Measurements from ENCODE around the gene CPNE2. TPM values are rescaled to one million over a fixed set of nuclear protein-coding genes. Genes with fewer than 3 reads are reported as not detected.
"Not testable (repeated sequence)": the region's sequence is repeated elsewhere in the genome, so short reads cannot be mapped to it uniquely, and the experiment has no call there.

CPNE2 gene
- polyA plus RNA-seq (ENCODE audit: insufficient read length in 4 of 4) = 10 to 100 TPM; 34.7 to 40.8 (median 39.3) TPM

DNA sequence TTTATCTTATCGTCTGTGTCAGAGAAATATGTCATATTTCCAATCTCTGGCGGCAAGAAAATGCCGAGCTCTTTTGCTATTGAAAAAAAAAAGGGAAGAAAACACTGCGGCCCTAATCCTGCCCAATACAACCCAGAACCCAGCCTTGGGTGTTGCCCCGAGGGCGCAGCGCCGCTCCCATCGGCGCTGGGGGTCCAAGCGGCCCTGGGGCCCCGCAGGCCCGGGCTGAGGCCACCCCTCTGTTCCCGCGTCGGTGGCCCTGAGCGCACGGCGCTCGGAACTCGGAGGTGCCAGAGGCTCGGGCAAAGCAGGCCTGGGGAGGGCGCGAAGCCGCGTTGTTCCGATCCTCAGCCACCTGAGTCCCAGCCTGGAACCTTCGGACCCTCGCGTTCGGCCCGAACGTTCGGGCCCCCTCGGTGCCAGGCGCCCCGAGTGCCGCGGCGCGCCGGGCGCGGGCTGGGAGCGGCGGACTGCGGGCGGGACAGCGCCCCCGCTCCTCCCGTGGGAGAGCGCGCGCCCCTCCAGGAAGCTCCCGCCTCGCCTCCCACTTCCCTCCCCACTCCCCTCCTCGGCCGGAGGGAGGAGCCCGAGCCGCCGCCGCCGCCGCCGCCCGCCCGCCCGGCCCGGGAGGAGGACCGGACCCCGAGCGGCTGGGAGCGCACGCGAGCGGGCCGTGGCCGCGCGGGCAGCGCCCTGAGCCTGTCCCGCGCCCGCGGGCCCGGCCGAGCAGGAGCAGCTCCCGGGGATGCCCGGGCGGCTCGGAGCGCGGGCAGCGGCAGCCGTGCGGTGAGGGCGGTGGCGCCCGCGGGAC, at the start of gene CPNE2:
TSS of gene CPNE2 (plus strand) at position 609 of the 811 bp plus-strand sequence. CDS start 18,160 bp downstream, outside the sequence.
- no peak for DNase-seq (ENCODE audit: low read depth in 4 of 4, low spot score in 3 of 4)

DNA sequence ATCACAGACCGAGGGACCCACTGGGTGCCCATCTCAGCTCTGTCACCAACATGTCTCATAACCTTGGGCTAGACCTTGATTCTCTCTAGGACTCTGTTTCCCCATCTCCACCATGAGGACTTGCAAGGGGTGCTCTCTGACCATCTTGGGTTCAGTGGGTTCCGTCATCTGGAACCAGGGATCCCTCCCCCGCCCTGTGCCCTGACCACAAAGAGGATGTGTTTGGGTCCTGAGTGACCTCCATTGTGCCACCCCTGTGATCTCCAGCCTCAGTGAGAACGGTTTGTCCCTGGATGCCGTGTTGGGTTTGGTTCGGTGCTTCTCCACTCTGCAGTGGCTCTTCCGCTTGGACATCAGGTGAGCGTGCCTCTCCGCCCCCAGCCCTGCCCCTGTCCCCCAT, 49.1 kb upstream of the CPNE2 start:
- no peak for DNase-seq (ENCODE audit: low read depth in 4 of 4, low spot score in 3 of 4)

DNA sequence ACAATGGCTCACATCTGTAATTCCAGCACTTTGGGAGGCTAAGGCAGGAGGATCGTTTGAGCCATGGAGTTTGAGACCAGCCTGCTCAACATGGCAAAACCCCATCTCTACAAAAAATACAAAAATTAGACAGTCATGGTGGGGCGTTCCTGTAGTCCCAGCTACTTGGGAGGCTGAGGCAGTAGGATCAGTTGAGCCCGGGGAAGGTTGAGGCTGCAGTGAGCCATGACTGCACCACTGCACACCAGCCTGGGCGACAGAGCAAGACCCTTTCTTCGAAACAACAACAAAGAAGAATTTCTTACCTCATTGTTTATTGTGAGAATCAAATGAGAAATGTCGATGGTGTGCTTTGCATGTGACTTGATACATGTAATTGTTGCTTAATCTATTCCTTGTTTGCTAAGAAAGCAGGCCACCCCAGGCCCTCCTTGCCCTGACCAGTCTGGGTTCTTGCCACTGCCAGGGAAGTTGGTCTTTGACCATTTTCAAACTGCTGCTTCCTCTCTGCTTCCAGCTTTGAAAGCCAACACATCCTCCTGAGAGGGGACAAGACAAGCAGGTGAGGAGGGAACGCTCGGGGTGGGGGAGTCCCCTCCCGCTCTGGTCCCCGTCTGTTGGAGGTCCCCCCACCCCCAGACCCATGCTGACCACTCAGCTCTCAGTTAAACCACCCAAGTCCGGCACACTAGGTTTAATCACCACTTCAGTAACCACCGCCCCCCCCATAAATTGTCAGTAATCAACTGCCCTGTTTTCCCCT, 47.3 kb upstream of the CPNE2 start:
- DNase-seq (ENCODE audit: low read depth in 4 of 4, low spot score in 3 of 4) = no peak

DNA sequence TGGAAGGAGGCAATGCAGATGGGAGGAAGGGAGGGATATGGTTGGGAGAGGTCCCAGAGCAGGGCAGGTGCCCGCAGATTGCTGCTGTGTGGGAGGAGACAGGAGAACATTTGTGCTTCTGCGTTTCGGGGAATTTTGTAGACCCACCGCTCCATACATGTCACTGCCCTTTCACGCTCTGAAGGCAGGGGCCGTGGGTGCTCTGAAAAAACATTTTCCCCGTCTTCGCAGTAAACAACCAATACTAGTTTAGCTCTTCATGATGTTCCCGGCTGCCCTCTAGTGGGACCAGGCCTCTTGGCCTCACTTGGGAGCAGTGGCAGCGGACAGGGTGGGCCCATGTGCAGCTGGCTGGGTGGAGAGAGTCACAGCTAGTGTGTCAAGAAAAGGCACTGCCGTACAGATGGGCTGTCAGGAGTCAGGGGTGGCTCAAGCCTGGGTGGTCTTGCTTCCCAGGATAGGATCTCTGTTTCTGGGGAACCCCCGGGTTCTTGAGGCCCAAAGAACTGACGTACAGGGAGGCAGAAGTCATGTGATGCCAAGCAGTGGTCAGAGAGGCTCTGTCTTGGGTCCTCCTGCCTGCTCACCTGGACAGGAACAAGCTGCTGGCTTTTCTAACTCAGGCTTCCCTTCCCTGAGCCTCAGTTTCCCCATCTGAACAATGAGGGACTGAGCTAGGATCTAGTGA, 46.5 kb upstream of the CPNE2 start:
- peak; percentile 47 to 63 (median 58) for DNase-seq (ENCODE audit: low read depth in 4 of 4, low spot score in 3 of 4)

DNA sequence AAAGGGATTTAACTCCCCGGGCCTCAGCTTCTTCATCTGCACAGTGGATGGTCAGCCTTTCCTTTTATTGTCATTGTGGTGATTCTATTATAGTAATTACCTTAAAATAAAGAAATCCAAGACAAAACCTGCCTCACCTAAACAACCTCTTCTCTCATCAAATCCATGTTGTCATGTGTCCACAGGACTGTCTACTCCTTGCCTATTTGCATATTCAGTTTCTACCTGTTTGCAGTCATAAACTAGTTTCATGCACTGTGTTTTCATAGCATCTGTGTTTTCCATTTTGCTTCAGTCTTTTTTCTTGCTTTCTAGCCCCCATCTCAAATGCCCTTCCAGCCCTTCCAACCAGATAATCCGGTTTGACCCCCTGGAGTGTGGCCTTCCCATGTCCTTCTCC, 44.3 kb upstream of the CPNE2 start:
- no peak for DNase-seq (ENCODE audit: low read depth in 4 of 4, low spot score in 3 of 4)

DNA sequence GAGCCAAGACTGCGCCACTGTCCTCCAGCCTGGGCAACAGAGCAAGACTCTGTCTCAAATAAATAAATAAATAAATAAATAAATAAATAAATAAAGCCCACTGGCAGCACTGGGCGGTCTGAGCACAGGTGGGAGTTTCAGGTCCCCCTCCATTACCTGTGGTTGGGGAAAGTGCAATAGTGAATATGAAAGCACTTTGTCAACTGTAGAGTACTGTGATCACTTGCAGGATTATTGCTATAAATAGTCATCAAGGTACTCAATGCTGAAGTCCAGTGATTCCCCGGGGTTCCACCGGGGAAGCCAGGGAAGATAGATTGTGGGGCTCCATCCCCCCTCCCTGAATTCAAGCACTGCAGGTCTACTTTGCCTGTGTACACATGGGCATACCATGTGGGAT, 42.7 kb upstream of the CPNE2 start:
- no peak for DNase-seq (ENCODE audit: low read depth in 4 of 4, low spot score in 3 of 4)

DNA sequence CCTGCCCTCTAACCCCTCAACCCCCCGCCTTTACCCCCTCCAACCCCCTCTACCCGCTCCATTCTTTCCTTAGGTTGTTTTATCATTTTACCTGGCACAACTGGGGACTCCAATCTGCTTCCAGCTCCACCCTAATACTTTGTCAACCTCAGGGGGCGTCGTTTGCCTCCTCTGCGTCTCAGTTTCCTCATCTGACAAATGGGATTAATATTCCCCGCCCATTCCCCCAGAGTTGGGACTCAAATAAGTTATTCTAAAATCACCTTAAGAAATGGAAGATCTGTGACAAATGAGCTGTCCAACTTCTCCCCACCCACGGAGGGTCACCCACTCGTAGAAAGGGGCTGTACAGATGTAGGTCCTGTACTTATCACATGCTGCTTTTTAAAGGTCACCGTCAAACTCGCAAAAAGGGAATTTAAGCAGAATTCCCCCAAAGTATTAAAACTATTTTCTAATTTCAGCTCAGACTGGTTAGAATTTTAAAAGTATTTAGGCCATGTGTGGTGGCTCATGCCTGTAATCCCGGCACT, 40.6 kb upstream of the CPNE2 start:
- no peak for DNase-seq (ENCODE audit: low read depth in 4 of 4, low spot score in 3 of 4)

DNA sequence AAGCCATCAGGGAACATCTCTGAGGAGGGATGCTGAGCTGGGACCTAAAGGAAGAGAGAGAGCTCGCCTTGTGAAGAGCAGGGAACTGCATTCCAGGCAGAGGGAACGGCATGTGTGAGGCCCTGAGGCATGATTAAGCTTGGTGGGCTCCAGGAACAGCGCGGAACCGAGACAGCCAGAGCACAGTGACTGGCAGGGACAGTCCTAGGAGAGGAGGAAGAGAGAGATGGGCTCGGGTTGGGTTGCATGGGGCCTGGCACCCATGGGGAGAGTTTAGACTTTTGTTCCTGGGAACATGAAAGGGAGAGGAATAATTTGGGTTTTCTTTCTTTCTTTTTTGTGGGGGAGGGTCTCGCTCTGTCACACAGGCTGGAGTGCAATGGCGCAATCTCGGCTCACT, 39.2 kb upstream of the CPNE2 start:
- no peak for DNase-seq (ENCODE audit: low read depth in 4 of 4, low spot score in 3 of 4)

DNA sequence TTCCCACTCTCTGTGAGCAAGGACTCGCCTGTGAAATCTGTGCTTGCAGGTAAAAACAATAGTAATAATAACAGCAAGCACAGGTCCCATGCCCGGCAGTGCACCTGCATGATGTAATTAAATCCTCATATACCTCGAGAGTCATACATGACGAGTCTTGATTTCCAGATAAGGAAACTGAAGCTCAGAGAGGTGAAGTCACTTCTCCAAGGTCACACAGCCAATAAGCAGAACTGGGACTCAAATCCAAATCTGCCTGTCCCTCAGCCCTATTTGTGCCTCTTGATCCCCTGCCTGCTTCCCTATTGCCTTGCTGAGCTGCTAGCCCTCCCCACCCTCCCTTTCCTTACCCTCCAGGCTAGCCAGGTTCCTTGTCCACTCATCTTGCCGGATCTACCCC, 38.0 kb upstream of the CPNE2 start:
- no peak for DNase-seq (ENCODE audit: low read depth in 4 of 4, low spot score in 3 of 4)

DNA sequence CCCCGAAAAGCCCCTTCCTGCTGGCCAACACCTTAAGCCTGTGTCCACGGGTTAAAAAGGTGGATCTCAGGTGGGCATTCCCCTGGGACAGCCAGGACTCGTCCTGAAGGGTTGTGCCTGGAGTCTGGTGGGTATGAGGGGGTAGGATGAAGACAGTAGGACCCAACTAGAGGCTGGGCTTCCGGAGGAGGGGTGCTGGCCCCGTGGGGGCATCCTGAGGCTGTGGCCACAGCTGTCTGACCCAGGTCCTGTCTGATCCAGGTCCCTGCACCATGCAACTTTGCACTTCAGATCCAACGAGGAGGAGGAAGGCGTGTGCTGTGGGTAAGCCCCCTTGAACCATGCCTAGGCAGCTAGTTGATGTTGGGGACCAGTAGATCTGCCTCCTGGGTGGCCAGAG, 37.6 kb upstream of the CPNE2 start:
- no peak for DNase-seq (ENCODE audit: low read depth in 4 of 4, low spot score in 3 of 4)

DNA sequence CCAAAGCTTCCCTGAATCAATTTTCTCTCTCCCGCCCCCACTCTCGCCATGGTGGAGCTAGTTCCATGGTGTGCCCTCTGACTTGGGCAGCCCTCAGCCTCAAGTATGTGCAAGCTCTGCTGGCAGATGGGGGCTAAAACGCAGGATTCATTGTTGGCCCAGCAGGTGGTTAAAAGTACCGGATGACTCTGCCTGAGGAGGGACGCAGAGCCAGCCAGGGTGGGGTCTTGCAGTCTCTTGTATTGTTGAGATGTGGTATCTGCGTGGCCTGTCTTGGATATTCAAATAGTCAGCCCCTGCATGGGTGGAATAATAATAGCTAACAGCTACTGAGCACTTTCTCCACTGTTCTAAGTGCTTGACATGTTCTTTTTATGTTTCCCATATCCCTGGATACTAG, 36.7 kb upstream of the CPNE2 start:
- no peak for DNase-seq (ENCODE audit: low read depth in 4 of 4, low spot score in 3 of 4)

DNA sequence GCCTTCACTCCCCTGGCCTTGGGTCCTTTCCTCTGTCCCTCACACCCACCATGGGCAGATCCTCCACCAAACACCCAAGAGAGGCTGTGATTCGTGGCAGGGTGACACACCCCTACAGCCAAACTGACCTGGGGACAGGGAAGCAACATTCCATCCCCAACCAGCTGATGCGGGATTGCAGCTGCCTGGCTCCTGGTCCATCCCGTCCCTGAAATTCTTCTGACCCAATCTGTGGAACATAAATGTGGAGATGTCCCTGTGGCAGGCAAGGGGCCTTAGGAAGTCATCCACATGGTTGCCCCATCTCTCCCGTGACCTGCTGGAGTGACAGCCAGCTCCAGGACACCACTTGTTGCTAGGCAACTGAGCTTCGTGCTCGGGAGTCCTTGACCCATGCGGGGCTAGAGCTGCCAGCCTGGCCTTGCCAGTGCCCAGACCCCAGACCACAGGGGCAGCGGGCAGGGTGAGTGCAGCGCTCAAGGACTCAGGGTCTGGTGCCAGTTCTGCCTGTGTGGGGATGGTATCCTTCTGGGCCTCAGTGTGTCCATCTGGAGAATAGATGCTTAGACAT, 34.0 kb upstream of the CPNE2 start:
- no peak for DNase-seq (ENCODE audit: low read depth in 4 of 4, low spot score in 3 of 4)

DNA sequence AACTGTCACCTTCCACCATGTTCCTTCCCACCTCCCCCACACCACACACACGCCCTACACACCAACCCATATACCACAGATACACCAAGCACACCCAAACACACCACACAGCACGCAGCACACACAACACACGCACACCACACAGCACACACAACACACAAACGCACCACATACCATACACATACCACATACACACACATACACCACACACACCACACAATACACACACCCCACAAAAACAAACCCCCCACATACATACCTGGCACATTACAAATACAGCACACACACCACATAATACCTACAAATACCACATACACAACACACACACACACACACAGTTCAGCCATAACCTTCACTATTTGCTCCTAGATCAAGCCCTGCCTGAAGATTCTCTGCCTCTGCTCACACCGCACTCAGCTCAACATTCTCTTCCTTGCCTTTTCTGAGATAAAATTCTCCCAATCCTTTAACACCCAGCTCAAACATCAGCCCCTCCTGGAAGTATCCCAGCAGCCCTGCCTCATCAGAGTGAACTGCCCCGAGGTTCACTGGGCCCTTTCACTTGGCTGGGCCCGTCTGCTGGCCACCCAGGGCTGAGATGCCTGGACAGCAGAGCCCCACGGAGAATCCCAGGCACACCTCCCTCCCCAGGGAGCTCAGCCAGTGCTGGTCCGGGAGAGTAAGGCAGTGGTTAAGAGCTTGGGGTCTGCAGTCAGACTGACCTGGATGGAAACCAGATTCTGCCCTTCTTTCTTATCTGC, 31.9 kb upstream of the CPNE2 start:
- DNase-seq (ENCODE audit: low read depth in 4 of 4, low spot score in 3 of 4) = no peak

DNA sequence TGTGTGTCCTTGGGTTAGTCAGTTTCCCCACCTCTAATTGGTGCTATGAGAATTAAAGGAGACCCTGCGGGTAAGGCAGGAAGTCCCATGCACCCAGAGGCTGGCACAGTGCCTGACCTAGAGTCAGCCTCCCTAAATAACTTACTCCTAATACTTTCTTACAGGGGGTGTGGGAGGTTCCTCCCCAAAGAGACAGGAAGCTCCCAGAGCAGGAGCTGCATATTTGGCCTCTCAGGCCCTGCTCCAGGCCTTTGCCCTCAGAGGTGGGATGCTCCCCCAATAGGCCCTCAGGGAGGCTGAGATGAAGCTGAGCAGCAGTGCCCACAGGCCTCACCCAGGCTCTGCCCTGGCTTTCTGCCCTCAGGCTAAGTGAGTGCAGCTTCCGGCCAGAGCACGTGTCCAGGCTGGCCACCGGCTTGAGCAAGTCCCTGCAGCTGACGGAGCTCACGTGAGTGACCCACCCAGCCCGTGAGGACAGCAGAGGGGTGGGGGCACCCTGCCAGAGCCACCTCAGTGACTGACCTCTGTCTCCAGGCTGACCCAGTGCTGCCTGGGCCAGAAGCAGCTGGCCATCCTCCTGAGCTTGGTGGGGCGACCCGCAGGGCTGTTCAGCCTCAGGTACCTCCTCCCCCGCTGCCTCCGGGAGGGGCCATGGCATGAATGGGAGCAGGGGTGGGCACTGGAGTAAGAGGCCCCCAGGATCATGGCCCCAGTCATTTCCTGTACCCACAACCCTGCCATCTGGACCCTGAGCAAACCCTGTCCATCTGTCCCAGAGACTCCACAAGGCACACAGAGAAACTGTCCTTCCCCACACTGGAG, 31.1 kb upstream of the CPNE2 start:
- no peak for DNase-seq (ENCODE audit: low read depth in 4 of 4, low spot score in 3 of 4)

DNA sequence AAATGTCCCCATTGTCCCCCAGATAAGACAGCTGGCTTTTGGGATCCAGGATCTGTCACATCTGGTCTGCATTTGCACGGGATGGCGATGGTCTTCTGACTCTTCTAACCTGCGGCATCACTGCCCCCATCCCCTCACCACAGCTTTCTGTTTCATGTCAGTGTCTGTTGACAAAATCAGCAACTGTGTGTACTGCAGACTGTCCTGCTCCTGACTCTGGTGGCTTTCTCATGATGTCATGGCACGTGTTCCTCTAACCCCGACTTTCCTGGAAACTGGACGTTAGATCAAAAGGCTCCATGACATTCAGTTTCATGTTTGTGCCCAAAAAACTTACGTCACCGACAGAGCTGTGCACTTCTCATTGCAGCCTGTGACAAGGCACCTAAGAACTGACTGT, 30.1 kb upstream of the CPNE2 start:
- no peak for DNase-seq (ENCODE audit: low read depth in 4 of 4, low spot score in 3 of 4)

DNA sequence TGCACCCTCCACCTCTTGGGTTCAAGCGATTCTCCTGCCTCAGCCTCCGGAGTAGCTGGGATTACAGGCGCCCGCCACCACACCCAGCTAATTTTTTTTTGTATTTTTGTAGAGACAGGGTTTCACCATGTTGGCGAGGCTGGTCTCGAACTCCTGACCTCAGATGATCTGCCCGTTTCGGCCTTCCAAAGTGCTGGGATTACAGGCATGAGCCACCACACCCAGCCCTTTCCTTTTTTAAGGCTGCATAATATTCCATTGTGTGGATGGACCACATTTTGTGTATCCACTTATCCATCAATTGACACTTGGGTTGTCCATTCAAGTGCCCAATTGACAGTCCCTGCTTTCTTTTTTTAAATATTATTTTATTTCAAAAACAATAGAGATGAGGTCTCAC, 29.2 kb upstream of the CPNE2 start:
- DNase-seq (ENCODE audit: low read depth in 4 of 4, low spot score in 3 of 4) = not testable (repeated sequence)

DNA sequence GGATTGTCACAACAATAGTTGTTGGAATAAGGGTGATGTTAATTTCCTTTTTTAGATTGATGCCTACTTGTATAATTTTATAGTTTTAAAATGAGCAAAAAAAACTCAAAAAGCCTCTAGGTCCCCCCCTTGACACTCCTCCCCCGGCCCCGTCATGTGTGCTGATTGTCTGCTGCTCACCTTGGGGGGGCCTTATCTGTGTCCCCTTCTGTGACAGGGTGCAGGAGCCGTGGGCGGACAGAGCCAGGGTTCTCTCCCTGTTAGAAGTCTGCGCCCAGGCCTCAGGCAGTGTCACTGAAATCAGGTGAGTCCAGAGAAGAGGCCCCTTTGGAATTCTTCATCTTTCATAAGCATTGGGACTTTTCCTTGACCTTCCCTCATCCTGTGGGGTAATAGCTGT, 27.4 kb upstream of the CPNE2 start:
- no peak for DNase-seq (ENCODE audit: low read depth in 4 of 4, low spot score in 3 of 4)

DNA sequence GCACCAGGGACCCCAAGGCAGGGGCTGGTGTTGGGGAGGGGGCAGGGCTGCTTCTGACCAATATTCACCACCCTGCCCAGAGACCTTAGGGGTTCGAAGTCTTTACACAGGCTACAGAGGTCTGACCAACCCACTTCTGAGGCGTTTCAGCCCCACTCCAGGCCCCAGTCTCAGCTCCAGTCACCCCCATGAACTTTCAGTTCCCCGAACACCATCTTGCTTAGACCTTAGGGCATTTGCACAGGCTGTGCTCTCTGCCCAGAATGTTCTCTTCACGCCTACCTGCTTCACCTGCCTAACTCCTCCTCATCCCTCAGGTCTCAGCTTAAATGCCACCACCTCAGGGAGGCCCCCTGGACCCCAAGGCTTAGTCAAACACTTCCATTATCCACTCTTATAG, 25.8 kb upstream of the CPNE2 start:
- no peak for DNase-seq (ENCODE audit: low read depth in 4 of 4, low spot score in 3 of 4)

DNA sequence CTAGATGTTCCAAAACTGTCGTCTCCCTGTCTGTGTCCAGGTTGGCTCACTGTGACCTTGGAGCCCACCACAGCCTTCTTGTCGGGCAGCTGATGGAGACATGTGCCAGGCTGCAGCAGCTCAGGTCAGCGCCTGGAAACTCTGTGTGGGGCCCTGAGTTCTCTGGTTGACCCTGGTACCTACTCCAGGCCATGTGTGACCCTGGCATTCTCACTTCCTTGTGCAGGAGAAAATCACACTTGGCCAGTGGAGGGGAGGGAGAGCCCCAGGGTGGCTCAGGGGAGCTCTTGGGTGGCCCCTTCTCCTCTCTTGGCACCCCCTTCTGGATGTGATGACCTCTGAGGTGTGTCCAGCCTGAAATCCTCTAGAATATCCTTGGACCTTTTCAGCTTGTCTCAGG, 25.0 kb upstream of the CPNE2 start:
- no peak for DNase-seq (ENCODE audit: low read depth in 4 of 4, low spot score in 3 of 4)
